Upper lobe of left lung (tissue), 6 donors: ENCODE measurements around the gene KLB. TPM values are rescaled to one million over a fixed set of nuclear protein-coding genes. Genes with fewer than 3 reads are reported as not detected.
A peak's percentile ranks its signal among the peaks of the same experiment; 100 is the strongest.
"Not testable (repeated sequence)": the region's sequence is repeated elsewhere in the genome, so short reads cannot be mapped to it uniquely, and the experiment has no call there.

Source experiments
- ATAC-seq, 2 donors: fragments of 200-7000 bp; cut with Tn5 transposase; one replicate each; pipeline ENCODE4 v1.9.1; 2022; ENCODE audit warnings: mild to moderate bottlenecking in 2 of 2, moderate library complexity in 2 of 2; ENCODE audit not compliant: low FRiP score in 2 of 2
- DNase-seq, 2 donors: peaks; one replicate each; pipeline ENCODE4 v3.0.0-alpha.2; 2019 to 2020
- H3K27ac ChIP-seq, 4 donors: fragments of 200-600 bp; sonication (generic); one replicate each; pipeline ENCODE4 v1.5.1; 2016 to 2019
- H3K27me3 ChIP-seq, 4 donors: fragments of 200-600 bp; sonication (generic); one replicate each; pipeline ENCODE4 v1.5.1; 2017 to 2019
- H3K36me3 ChIP-seq, 4 donors: fragments of 200-600 bp; sonication (generic); one replicate each; pipeline ENCODE4 v1.5.1; 2016 to 2019
- H3K4me1 ChIP-seq, 4 donors: fragments of 200-600 bp; sonication (generic); one replicate each; pipeline ENCODE4 v1.5.1; 2018 to 2019
- H3K4me3 ChIP-seq, 4 donors: fragments of 200-600 bp; sonication (generic); one replicate each; pipeline ENCODE4 v1.5.1; 2017 to 2019; ENCODE audit warnings: mild to moderate bottlenecking in 2 of 4, moderate library complexity in 1 of 4
- H3K9me3 ChIP-seq, 4 donors: fragments of 200-600 bp; sonication (generic); one replicate each; pipeline ENCODE4 v1.5.1; 2018 to 2019
- EP300 ChIP-seq, 4 donors: sonication (generic); formaldehyde crosslinking; IDR thresholded peaks; one replicate each; pipeline ENCODE4 v1.5.1; 2017; ENCODE audit warnings: antibody characterized with exemption in 4 of 4, control low read depth in 2 of 4
- POLR2A ChIP-seq, 4 donors: fragments of 450-650 bp; IDR thresholded peaks; one replicate each; pipeline ENCODE4 v1.5.1; 2016 to 2017; ENCODE audit warnings: antibody characterized with exemption in 4 of 4, mild to moderate bottlenecking in 2 of 4
- POLR2AphosphoS5 ChIP-seq, 2 donors: sonication (generic); formaldehyde crosslinking; IDR thresholded peaks; one replicate each; pipeline ENCODE4 v1.5.1; 2017; ENCODE audit warnings: antibody characterized with exemption in 2 of 2
- WGBS, 2 donors: methylation state at CpG; one replicate each; pipeline ENCODE4 v1.1.5; 2017 to 2018; 5-methylcytosine and 5-hydroxymethylcytosine counted together
- total RNA-seq, 6 donors: library from RNA; depleted of rRNA in 4 of 6; stranded (reverse); fragments of >200 nt in 4 of 6; gene quantifications; one replicate each; pipeline versions ENCODE4 v1.1.0 to v1.2.1, GENCODE V29; 2016 to 2021
- TF ChIP-seq, protein P1 (sequence below), 6 experiments: fragments of 450-650 bp in 4 of 6; fragments of 200-600 bp in 2 of 6; sonication (generic) in 2 of 6; IDR thresholded peaks; one replicate each; pipeline ENCODE4 v1.5.1; 2016 to 2019; ENCODE audit warnings: antibody characterized with exemption in 6 of 6
- donor health status: DM: no; HTN: no; CAD: no; lungs with moderate emphysema.
- donor health status: DM: no; HTN: yes; CAD: no; lungs with severe emphysema.

The KLB gene
- total RNA-seq, 6 donors from 2014 or later, result 0.20 to 9.0 (median 0.84) TPM

DNA sequence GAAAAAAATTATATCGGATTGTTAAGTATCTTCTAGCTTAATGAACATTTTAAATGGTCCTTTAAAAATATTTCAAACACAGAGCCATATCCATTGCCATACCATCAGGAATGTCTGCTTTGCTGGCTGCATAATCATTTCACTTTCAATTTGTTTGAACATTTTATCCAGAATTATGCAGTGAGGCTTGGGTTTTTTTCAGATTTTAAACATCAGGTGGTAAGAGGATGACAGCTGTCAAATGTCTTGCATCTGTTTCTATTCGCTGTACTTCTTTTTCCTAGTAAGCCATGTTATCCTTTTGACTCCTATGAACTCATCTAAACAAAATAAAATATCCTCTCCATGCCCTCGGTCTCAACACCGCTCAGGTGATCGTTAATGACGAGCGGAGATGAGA is 41.4 kb upstream of the KLB start:
- H3K9me3 ChIP-seq, result no peaks in the 10 kb centered on the region
- ATAC-seq, result no peak
- H3K27ac ChIP-seq, result peak overlapping the region; percentile 86 to 96 (median 92)
- H3K4me3 ChIP-seq, result peak overlapping the region; percentile 85 to 99 (median 96)
- TF ChIP-seq, protein P1, sequence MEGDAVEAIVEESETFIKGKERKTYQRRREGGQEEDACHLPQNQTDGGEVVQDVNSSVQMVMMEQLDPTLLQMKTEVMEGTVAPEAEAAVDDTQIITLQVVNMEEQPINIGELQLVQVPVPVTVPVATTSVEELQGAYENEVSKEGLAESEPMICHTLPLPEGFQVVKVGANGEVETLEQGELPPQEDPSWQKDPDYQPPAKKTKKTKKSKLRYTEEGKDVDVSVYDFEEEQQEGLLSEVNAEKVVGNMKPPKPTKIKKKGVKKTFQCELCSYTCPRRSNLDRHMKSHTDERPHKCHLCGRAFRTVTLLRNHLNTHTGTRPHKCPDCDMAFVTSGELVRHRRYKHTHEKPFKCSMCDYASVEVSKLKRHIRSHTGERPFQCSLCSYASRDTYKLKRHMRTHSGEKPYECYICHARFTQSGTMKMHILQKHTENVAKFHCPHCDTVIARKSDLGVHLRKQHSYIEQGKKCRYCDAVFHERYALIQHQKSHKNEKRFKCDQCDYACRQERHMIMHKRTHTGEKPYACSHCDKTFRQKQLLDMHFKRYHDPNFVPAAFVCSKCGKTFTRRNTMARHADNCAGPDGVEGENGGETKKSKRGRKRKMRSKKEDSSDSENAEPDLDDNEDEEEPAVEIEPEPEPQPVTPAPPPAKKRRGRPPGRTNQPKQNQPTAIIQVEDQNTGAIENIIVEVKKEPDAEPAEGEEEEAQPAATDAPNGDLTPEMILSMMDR (IDR thresholded peaks at IDR 0.05), result no peak
- TF ChIP-seq EP300 (IDR thresholded peaks at IDR 0.05) (no peak), POLR2A (IDR thresholded peaks at IDR 0.05) (no peak), POLR2AphosphoS5 (IDR thresholded peaks at IDR 0.05) (no peak)
- peaks cover 16 to 29% (median 22%) of the 10 kb centered on the region in 4 donors for H3K4me1 ChIP-seq
- 4 to 8% methylated on average over 7 of the region's 7 CpGs for WGBS, 2 donors
- no peak for DNase-seq
- no peaks in the 10 kb centered on the region for H3K27me3 ChIP-seq
- H3K36me3 ChIP-seq, result peaks cover 0 to 4% (median 2%) of the 10 kb centered on the region in 4 donors

DNA sequence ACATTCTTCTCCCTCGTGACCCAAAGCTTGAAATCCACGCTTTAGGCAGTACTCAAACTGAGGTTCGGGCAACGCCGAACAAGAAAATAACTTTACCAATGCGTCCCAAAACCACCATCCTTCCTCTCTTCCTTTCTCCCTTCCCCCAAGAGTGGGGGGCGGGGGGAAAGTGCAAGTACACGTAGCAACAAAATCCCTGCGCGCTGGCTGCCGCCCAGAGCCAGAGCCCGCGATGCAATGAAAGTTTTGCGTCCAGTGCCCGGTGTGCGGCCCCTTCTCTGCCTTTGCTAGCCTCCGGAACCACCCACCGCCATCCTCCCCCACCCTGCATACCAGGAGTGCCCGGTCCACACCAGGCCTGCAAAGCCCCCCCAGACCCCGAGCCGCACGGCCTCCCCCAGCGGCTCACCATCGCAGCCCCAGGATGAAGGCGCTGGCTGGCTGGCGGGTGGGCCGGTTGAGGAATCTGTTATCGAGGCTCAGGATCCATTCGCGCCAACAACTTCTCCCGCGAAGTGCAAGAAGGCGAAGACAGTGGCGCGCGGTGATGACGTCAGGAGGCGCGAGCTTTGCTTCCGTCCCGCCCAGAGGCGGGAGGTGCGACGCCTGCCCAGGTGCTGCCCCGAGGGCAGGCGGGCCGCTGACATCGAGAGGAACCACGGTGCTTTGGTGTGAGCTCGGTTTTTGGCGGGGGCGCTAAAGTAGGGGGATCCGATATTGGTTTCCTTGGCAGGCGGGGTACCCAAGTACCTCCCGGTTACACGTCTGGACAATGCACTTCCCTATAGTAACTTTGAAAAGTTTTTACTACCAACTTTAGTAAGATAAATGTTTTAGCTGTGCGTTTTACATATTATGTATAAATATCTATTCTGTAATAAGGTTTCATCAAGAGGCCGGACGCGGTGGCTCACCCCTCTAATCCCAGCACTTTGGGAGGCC is 40.6 kb upstream of the KLB start, which contains the start of gene RFC1:
RFC1 (minus strand) TSS at position 533 of the 942 bp plus-strand sequence; CDS start at position 412, 121 bp downstream.
- Histone ChIP-seq H3K4me3 (peak within 1 kb of the TSS; percentile 85 to 99 (median 96)), H3K27ac (peak within 1 kb of the TSS; percentile 86 to 96 (median 92)), H3K27me3 (no peaks in the 10 kb centered on the region), H3K36me3 (peaks cover 0 to 3% (median under 1%) of the 10 kb centered on the region in 4 donors), H3K9me3 (no peaks in the 10 kb centered on the region), H3K4me1 (peaks cover 16 to 29% (median 22%) of the 10 kb centered on the region in 4 donors)
- 6 to 8% methylated on average over 30 to 31 of the region's 60 CpGs for WGBS, 2 donors
- ATAC-seq, result peak; percentile 94 to 97
- TF ChIP-seq EP300 (IDR thresholded peaks at IDR 0.05) (peak in 1 of 4 donors; percentile 45), POLR2AphosphoS5 (IDR thresholded peaks at IDR 0.05) (peak; percentile 94), POLR2A (IDR thresholded peaks at IDR 0.05) (peak in 3 of 4 donors; percentile 34 to 72 (median 54))
- TF ChIP-seq, protein P1 (IDR thresholded peaks at IDR 0.05), result no peak
- peak; percentile 94 to 98 for DNase-seq

DNA sequence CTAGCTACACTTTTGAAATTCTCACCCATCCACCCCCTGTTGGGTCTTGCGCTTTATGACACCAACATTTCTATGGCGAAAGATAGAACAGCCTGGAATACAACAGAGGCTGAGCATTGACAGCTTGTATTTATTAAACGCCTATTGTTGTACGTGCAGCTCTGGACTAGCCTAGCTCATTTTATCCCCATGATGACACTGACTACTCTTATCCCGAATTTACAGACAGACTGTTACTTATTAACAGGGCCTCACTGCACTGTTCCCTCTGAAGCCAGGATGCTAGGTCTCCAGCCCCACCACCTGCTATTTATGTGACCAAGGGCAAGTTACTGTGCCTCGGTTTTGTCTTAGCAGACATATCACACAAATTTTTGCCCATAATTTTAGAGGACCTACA is 39.6 kb upstream of the KLB start:
- no peaks in the 10 kb centered on the region for H3K36me3 ChIP-seq
- no peaks in the 10 kb centered on the region for H3K9me3 ChIP-seq
- H3K27me3 ChIP-seq, result no peaks in the 10 kb centered on the region
- DNase-seq (no peak), ATAC-seq (no peak)
- H3K4me3 ChIP-seq, result no peak overlapping the region
- 89 to 96% methylated on average over 6 of the region's 6 CpGs for WGBS, 2 donors
- no peak overlapping the region for H3K27ac ChIP-seq
- peaks cover 16 to 29% (median 22%) of the 10 kb centered on the region in 4 donors for H3K4me1 ChIP-seq
- TF ChIP-seq POLR2A (IDR thresholded peaks at IDR 0.05), result no peak
- no peak for TF ChIP-seq EP300 (IDR thresholded peaks at IDR 0.05)

DNA sequence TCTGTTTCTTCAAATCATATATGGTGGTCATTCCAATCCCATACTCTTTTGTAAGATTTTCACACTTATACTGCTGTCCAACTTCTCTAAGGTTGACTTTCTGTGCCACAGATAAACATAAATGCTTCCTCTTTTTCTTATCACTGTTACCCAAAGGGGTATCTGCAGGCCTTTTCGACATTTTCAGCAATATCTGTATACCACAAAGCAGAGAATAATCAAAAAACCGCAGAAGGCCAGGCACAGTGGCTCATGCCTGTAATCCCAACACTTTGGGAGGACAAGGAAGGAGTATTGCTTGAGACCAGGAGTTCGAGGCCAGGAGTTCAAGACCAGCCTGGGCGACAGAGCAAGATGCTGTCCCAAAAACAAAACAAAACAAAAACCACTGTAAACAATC is 37.4 kb upstream of the KLB start:
- TF ChIP-seq POLR2A (IDR thresholded peaks at IDR 0.05) (no peak), EP300 (IDR thresholded peaks at IDR 0.05) (no peak), POLR2AphosphoS5 (IDR thresholded peaks at IDR 0.05) (no peak)
- TF ChIP-seq, protein P1 (IDR thresholded peaks at IDR 0.05), result no peak
- no peak overlapping the region for H3K27ac ChIP-seq
- ATAC-seq (no peak), DNase-seq (no peak)
- no peaks in the 10 kb centered on the region for H3K9me3 ChIP-seq
- H3K4me3 ChIP-seq, result no peak overlapping the region
- no peaks in the 10 kb centered on the region for H3K27me3 ChIP-seq
- H3K36me3 ChIP-seq, result no peaks in the 10 kb centered on the region
- 42 to 48% methylated on average over 4 of the region's 4 CpGs for WGBS, 2 donors
- H3K4me1 ChIP-seq, result peaks cover 14 to 19% (median 15%) of the 10 kb centered on the region in 4 donors

DNA sequence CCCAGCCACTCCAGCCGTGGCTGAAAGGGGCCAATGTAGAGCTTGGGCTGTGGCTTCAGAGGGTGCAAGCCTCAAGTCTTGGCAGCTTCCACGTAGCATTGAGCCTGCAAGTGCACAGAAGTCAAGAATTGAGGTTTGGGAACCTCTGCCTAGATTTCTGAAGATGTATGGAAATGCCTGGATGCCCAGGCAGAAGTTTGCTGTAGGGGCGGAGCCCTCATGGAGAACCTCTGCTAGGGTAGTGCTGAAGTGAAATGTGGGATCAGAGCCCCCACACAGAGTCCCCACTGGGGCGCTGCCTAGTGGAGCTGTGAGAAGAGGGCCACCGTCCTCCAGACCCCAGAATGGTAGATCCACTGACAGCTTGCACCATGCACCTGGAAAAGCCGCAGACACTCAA is 35.5 kb upstream of the KLB start:
- H3K27ac ChIP-seq, ATAC-seq, H3K9me3 ChIP-seq, DNase-seq, H3K27me3 ChIP-seq, H3K36me3 ChIP-seq, H3K4me3 ChIP-seq, H3K4me1 ChIP-seq: not testable (repeated sequence)
- WGBS, 2 donors, result 81 to 87% methylated on average over 4 to 6 of the region's 6 CpGs
